Muscle layer of duodenum (tissue), 2 donors: Measurements from ENCODE around the gene FLNB.
A peak's percentile ranks its signal among the peaks of the same experiment; 100 is the strongest.

Experiments
- H3K27ac ChIP-seq: one replicate; pipeline ENCODE4 v1.7.0; 2013; ENCODE audit warnings: mild to moderate bottlenecking, low read length
- H3K27me3 ChIP-seq: one replicate; pipeline ENCODE4 v1.7.0; 2013; ENCODE audit warnings: low read depth, mild to moderate bottlenecking, control low read depth, low read length
- H3K36me3 ChIP-seq, 2 donors: one replicate each; pipeline ENCODE4 v1.7.0; 2013; ENCODE audit warnings: low read length in 2 of 2, control low read depth in 1 of 2, mild to moderate bottlenecking in 1 of 2; ENCODE audit not compliant: insufficient read depth in 2 of 2, control insufficient read depth in 1 of 2
- H3K4me1 ChIP-seq, 2 donors: one replicate each; pipeline ENCODE4 v1.7.0; 2013; ENCODE audit warnings: low read length in 2 of 2, mild to moderate bottlenecking in 2 of 2, control low read depth in 1 of 2, moderate library complexity in 1 of 2; ENCODE audit not compliant: insufficient read depth in 2 of 2, control insufficient read depth in 1 of 2
- H3K4me3 ChIP-seq, 2 donors: one replicate each; pipeline ENCODE4 v1.7.0; 2013; ENCODE audit warnings: low read length in 2 of 2, low read depth in 1 of 2, mild to moderate bottlenecking in 1 of 2
- H3K9me3 ChIP-seq, 2 donors: one replicate each; pipeline ENCODE4 v1.7.0; 2013; ENCODE audit warnings: low read length in 2 of 2, control low read depth in 1 of 2, mild to moderate bottlenecking in 1 of 2; ENCODE audit not compliant: control insufficient read depth in 1 of 2
- donor health status: healthy.

The FLNB gene

DNA sequence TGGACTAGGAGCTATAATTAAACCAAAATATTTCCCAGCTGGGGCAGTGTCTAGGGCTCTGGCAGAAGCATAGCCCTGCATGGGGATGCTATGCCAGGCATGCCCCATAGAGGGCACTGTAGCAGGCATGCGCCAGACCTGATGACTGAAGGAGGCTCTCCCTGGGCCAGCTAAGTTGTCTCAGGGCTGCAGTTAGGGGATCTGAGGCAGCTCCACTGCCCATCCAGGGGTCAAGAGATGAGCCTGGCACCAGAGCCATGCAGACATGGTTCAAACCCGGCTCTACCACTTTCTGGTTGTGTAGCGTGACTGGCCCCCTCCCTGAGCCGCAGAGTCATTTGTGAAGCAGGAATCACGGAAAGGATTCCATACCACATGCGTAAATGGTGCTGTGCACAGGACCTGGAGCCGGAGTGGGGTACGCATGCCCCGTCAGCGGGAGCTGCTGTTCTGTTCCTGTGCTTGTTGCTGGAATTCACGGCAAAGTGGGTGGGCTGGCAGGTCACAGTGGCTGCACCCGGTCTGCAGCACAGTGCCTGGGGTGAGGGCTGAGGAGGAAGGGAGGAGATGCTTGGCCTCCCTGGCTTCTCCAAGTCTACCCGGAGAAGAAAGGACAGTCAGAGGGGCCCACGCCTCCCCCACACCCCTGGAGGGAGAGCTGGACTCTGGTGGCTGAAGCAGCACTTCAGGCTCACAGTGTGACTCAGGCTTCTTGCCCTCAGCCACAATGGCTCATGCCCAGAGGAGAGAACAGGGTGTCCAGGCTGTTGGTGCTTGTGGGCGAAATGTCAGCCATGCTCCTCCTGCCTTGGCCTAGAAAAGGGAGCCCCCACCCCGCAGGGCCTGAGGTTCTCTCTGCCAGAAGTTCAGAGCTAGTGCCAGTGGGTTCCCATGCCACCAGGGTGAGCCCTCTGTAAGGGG is 159.5 kb downstream of the FLNB start:
- no peaks in the 10 kb centered on the region for H3K27me3 ChIP-seq
- no peak overlapping the region for H3K4me3 ChIP-seq
- H3K9me3 ChIP-seq, result no peaks in the 10 kb centered on the region
- peaks cover 24 to 45% of the 10 kb centered on the region in 2 donors for H3K4me1 ChIP-seq
- peak overlapping the region; percentile 33 for H3K27ac ChIP-seq
- H3K36me3 ChIP-seq, result peaks cover 36 to 42% of the 10 kb centered on the region in 2 donors

DNA sequence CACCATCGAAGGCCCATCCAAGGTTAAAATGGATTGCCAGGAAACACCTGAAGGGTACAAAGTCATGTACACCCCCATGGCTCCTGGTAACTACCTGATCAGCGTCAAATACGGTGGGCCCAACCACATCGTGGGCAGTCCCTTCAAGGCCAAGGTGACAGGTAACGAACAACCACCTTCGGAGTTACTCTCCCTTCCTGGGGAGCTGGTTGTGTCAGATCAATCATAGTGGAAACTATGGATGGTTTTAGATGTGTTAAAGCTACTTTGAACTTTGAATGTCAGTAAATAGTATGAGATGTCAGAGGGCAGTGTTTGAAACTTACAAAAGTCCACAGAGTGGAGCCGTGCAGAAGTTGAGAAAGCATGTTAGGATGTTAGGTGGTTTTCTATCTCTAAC is 160.3 kb downstream of the FLNB start:
- H3K4me3 ChIP-seq, result no peak overlapping the region
- H3K4me1 ChIP-seq, result peaks cover 24 to 44% of the 10 kb centered on the region in 2 donors
- peak overlapping the region; percentile 33 for H3K27ac ChIP-seq
- peaks cover 28 to 38% of the 10 kb centered on the region in 2 donors for H3K36me3 ChIP-seq
- H3K27me3 ChIP-seq, result no peaks in the 10 kb centered on the region
- no peaks in the 10 kb centered on the region for H3K9me3 ChIP-seq

DNA sequence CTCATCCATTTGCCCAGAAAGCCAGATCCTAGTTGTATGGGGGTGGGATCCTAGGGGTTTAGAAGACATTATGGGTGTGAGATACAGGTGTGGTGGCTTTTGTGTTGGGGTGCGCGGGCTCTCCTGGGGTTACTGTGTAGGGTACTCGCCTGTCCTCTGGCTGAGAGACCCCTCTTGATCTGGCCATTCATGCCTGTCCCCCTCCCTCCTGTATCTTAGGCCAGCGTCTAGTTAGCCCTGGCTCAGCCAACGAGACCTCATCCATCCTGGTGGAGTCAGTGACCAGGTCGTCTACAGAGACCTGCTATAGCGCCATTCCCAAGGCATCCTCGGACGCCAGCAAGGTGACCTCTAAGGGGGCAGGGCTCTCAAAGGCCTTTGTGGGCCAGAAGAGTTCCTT is 161.1 kb downstream of the FLNB start:
- Histone ChIP-seq H3K4me1 (peaks cover 17 to 41% of the 10 kb centered on the region in 2 donors), H3K27ac (no peak overlapping the region), H3K27me3 (no peaks in the 10 kb centered on the region), H3K36me3 (peaks cover 25 to 38% of the 10 kb centered on the region in 2 donors), H3K9me3 (no peaks in the 10 kb centered on the region), H3K4me3 (no peak overlapping the region)

DNA sequence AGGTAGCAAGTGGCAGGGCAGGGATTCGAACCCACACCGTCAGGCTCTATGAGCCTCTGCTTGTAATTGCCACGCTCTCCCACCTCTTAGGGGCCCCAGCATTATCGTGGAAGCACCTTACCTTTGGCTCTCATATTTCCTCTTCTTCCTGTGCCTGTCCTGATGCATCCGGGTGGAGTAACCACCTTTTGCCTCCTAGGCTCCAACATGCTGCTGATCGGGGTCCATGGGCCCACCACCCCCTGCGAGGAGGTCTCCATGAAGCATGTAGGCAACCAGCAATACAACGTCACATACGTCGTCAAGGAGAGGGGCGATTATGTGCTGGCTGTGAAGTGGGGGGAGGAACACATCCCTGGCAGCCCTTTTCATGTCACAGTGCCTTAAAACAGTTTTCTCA is 162.2 kb downstream of the FLNB start:
- no peaks in the 10 kb centered on the region for H3K27me3 ChIP-seq
- peaks cover 13 to 41% of the 10 kb centered on the region in 2 donors for H3K4me1 ChIP-seq
- no peak overlapping the region for H3K27ac ChIP-seq
- peaks cover 25 to 34% of the 10 kb centered on the region in 2 donors for H3K36me3 ChIP-seq
- H3K9me3 ChIP-seq, result no peaks in the 10 kb centered on the region
- H3K4me3 ChIP-seq, result no peak overlapping the region

DNA sequence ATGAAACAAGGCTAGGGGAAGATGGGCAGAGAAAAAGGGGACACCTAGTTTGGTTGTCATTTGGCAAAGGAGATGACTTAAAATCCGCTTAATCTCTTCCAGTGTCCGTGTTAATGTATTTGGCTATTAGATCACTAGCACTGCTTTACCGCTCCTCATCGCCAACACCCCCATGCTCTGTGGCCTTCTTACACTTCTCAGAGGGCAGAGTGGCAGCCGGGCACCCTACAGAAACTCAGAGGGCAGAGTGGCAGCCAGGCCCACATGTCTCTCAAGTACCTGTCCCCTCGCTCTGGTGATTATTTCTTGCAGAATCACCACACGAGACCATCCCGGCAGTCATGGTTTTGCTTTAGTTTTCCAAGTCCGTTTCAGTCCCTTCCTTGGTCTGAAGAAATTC is 162.9 kb downstream of the FLNB start:
- peaks cover 25 to 34% of the 10 kb centered on the region in 2 donors for H3K36me3 ChIP-seq
- no peak overlapping the region for H3K4me3 ChIP-seq
- no peaks in the 10 kb centered on the region for H3K27me3 ChIP-seq
- H3K4me1 ChIP-seq, result peaks cover 16 to 39% of the 10 kb centered on the region in 2 donors
- no peaks in the 10 kb centered on the region for H3K9me3 ChIP-seq
- H3K27ac ChIP-seq, result no peak overlapping the region

DNA sequence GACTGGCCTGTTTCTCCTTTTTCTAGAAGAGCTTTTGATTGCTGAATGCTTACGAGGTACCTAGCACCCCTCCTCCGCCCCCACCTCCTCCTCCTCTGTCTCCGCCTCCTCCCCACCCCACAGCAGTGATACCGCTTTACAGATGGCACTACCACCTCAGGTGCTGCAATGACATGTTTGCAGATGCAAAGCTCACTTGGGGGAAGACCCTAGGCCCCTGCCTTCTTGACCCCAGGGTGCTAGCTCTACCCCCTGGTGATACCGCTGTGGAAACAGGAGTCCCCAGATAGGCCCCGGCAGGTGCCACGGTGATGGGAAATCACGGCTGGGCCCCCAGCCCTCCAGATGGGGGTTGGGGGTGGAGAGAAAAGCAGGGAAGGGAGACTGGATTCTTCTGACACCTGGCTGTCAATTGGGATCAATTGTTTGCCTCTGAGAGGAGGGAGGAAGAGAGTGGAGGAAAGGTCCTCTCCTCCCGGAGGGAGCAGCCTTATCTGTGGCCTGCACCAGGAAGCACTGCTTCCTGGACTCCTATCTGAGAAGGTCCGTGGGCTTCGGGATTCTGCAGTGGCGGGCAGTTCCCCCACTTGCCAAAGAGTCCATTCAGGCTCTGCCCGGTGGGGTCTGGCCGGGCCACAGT is 164.9 kb downstream of the FLNB start:
- Histone ChIP-seq H3K36me3 (peaks cover 25 to 33% of the 10 kb centered on the region in 2 donors), H3K9me3 (no peaks in the 10 kb centered on the region), H3K4me3 (no peak overlapping the region), H3K27me3 (no peaks in the 10 kb centered on the region), H3K4me1 (peaks cover 14 to 26% of the 10 kb centered on the region in 2 donors), H3K27ac (no peak overlapping the region)

- H3K4me1 ChIP-seq, result peaks cover 14 to 33% of the 10 kb centered on the region in 2 donors
- H3K27ac ChIP-seq, result peak overlapping the region; percentile 25
- peaks cover 21 to 26% of the 10 kb centered on the region in 2 donors for H3K36me3 ChIP-seq
- no peaks in the 10 kb centered on the region for H3K27me3 ChIP-seq
- H3K4me3 ChIP-seq, result no peak overlapping the region
- no peaks in the 10 kb centered on the region for H3K9me3 ChIP-seq
These were observed 165.6 kb downstream of the FLNB start for GRCh38 chr3:58173669-58174398.

GRCh38 chr3:58175187-58175436 is 166.9 kb downstream of the FLNB start:
- Histone ChIP-seq H3K27me3 (no peaks in the 10 kb centered on the region), H3K4me1 (peaks cover 14 to 33% of the 10 kb centered on the region in 2 donors), H3K27ac (peak overlapping the region; percentile 43), H3K4me3 (peak overlapping the region in 1 of 2 donors; percentile 8), H3K36me3 (peaks cover 11 to 14% of the 10 kb centered on the region in 2 donors), H3K9me3 (no peaks in the 10 kb centered on the region)

GRCh38 chr3:58175437-58176184 is 167.4 kb downstream of the FLNB start:
- Histone ChIP-seq H3K27me3 (no peaks in the 10 kb centered on the region), H3K36me3 (peaks cover 6 to 9% of the 10 kb centered on the region in 2 donors), H3K9me3 (no peaks in the 10 kb centered on the region), H3K4me1 (peaks cover 14 to 33% of the 10 kb centered on the region in 2 donors), H3K27ac (peak overlapping the region; percentile 43), H3K4me3 (peak overlapping the region; percentile 8 to 30)

DNA sequence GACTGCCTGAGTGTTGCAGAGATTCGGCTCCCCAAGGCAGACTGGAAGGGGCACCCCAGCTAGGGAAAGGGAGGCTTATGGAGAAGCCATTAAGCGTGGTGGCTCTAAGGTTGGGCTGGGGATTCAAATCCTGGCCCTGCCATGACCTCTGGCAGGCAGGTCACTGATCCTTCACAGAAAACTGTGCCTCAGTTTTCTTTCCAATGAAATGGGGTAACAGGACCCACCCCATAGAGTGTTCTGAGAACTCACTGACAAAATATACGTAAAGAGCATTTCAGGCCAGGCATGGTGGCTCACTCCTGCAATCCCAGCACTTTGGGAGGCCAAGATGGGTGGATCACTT is 167.9 kb downstream of the FLNB start:
- Histone ChIP-seq H3K4me1 (peaks cover 14 to 33% of the 10 kb centered on the region in 2 donors), H3K36me3 (peaks cover under 1 to 3% of the 10 kb centered on the region in 2 donors), H3K27me3 (no peaks in the 10 kb centered on the region), H3K9me3 (no peaks in the 10 kb centered on the region), H3K27ac (peak overlapping the region; percentile 43), H3K4me3 (no peak overlapping the region)
